GM12891 (cell line): ENCODE results near the gene B3GNT8.
"Not testable (repeated sequence)": the region's sequence is repeated elsewhere in the genome, so short reads cannot be mapped to it uniquely, and the experiment has no call there.

Experiments used
- DNase-seq: peaks from one replicate; pipeline ENCODE4 v3.0.0; 2011; ENCODE audit warnings: low spot score; ENCODE audit not compliant: insufficient read length
- FAIRE-seq: peaks from 2 replicates; lab custom pipeline; 2011; peaks lifted over from hg19 to GRCh38; lab: Jason Lieb, UNC
- PAX5 ChIP-seq: IDR thresholded peaks from 2 replicates; pipeline ENCODE4 v1.6.1; 2011; ENCODE audit warnings: low read length, moderate library complexity, mild to moderate bottlenecking; ENCODE audit not compliant: insufficient read depth, severe bottlenecking
- POLR2A ChIP-seq: IDR thresholded peaks from 2 replicates; pipeline ENCODE4 v1.6.1; 2011; ENCODE audit warnings: low read depth, low read length, control low read depth
- POLR2AphosphoS5 ChIP-seq: IDR thresholded peaks from 2 replicates; pipeline ENCODE4 v1.6.1; 2011; ENCODE audit warnings: low read depth, low read length, control low read depth
- POU2F2 ChIP-seq: IDR thresholded peaks from 2 replicates; pipeline ENCODE4 v1.6.1; 2011; ENCODE audit warnings: low read depth, mild to moderate bottlenecking, control low read depth, low read length, moderate library complexity
- SPI1 ChIP-seq: IDR thresholded peaks from 2 replicates; pipeline ENCODE4 v1.6.1; 2011; ENCODE audit warnings: low read depth, low read length, control low read depth
- TAF1 ChIP-seq: IDR thresholded peaks from 2 replicates; pipeline ENCODE4 v1.6.1; 2011; ENCODE audit warnings: low read depth, low read length, control low read depth

Gene B3GNT8

GRCh38 chr19:41437944-41438574, 10.9 kb upstream of the B3GNT8 start:
- DNase-seq (no peak), FAIRE-seq (no peak)
- no peak for TF ChIP-seq POLR2A
- TF ChIP-seq TAF1 = no peak
- TF ChIP-seq POLR2AphosphoS5 = no peak
- no peak for TF ChIP-seq SPI1
- no peak for TF ChIP-seq POU2F2
- TF ChIP-seq PAX5 = no peak

- no peak for TF ChIP-seq TAF1
- TF ChIP-seq POU2F2 = no peak
- no peak for TF ChIP-seq SPI1
- TF ChIP-seq POLR2A = no peak
- no peak for TF ChIP-seq PAX5
- TF ChIP-seq POLR2AphosphoS5 = no peak
- DNase-seq = no peak
- FAIRE-seq = no peak
Observed at GRCh38 chr19:41436674-41436951, 9.4 kb upstream of the B3GNT8 start.

GRCh38 chr19:41435936-41436673, 8.9 kb upstream of the B3GNT8 start:
- TF ChIP-seq PAX5 (no peak), TAF1 (no peak), POLR2A (no peak), POU2F2 (no peak)
- no peak for DNase-seq
- FAIRE-seq = no peak

- FAIRE-seq, DNase-seq: not testable (repeated sequence)
Observed at GRCh38 chr19:41435376-41435775, 8.2 kb upstream of the B3GNT8 start.

GRCh38 chr19:41434450-41434849, 7.3 kb upstream of the B3GNT8 start:
- TF ChIP-seq PAX5 = no peak
- DNase-seq (no peak), FAIRE-seq (no peak)

- FAIRE-seq (no peak), DNase-seq (no peak)
- TF ChIP-seq TAF1 (no peak), POLR2AphosphoS5 (no peak), POU2F2 (no peak), POLR2A (no peak), SPI1 (no peak), PAX5 (no peak)
Observed at GRCh38 chr19:41433171-41433570, 6.0 kb upstream of the B3GNT8 start.

- FAIRE-seq = peak; percentile 38
- TF ChIP-seq POLR2A = peak; percentile 57; the same call in 1 of the 2 replicates
- no peak for TF ChIP-seq TAF1
- 0 out of 2 replicates have a peak, but pooled peaks have one; percentile 11 for TF ChIP-seq POLR2AphosphoS5
- DNase-seq = no peak
Observed at GRCh38 chr19:41431426-41432386, 4.5 kb upstream of the B3GNT8 start.

- FAIRE-seq = no peak
- no peak for DNase-seq
- TF ChIP-seq POLR2AphosphoS5 = 0 out of 2 replicates have a peak, but pooled peaks have one; percentile 1
- TF ChIP-seq POU2F2 = no peak
Observed at GRCh38 chr19:41430922-41431321, 3.7 kb upstream of the B3GNT8 start.

- no peak for TF ChIP-seq SPI1
- no peak for TF ChIP-seq POU2F2
- no peak for TF ChIP-seq PAX5
- TF ChIP-seq POLR2AphosphoS5 = no peak
- TF ChIP-seq TAF1 = no peak
- TF ChIP-seq POLR2A = no peak
- FAIRE-seq (no peak), DNase-seq (no peak)
Observed at GRCh38 chr19:41428481-41428859, 1.3 kb upstream of the B3GNT8 start.
